HepG2 (cell line): ENCODE results near the gene MICAL3. TPM values are rescaled to one million over a fixed set of nuclear protein-coding genes. Genes with fewer than 3 reads are reported as not detected.

Source experiments
- ATAC-seq: fragments of 200-7000 bp; cut with Tn5 transposase; 3 replicates; pipeline ENCODE4 v1.9.1; 2020; ENCODE audit warnings: mild to moderate bottlenecking, moderate library complexity
- BruUV-seq: library from RNA; stranded (reverse); fragments of 400-500 nt; replicated peaks from 2 replicates; lab custom pipeline; 2021; lab: Mats Ljungman, UMichigan
- CTCF ChIA-PET: fragments of 300-600 bp; formaldehyde crosslinking; extraction: SDS; loops from one replicate; lab custom pipeline; 2021; ENCODE audit warnings: low total read pairs, inconsistent platforms, low intra/inter-chr PET ratio; lab: Yijun Ruan, JAX
- POLR2A ChIA-PET: fragments of 350-600 bp; sonication (Branson Sonifier 250); formaldehyde crosslinking; loops from one replicate; lab custom pipeline; 2020; ENCODE audit warnings: antibody characterized with exemption, inconsistent platforms; lab: Yijun Ruan, JAX
- DNase-seq: peaks from one replicate; pipeline ENCODE4 v3.0.0-alpha.2; 2015; ENCODE audit warnings: low spot score
- FAIRE-seq: peaks from 3 replicates; lab custom pipeline; 2011; peaks lifted over from hg19 to GRCh38; lab: Jason Lieb, UNC
- H2AFZ ChIP-seq: one replicate; pipeline ENCODE4 v1.6.1; 2011; ENCODE audit warnings: low read length, inconsistent platforms
- H3K27ac ChIP-seq: fragments of 300-600 bp; 3 replicates; pipeline ENCODE4 v1.8.0; 2011; ENCODE audit warnings: mixed run types, mild to moderate bottlenecking, mixed read lengths, low read length, inconsistent platforms; ENCODE audit not compliant: insufficient read depth; ENCODE audit errors: extremely low read length
- H3K27me3 ChIP-seq, 2 experiments: fragments of 200-600 bp in 1 of 2; 2 replicates in 1 of 2; 3 replicates in 1 of 2; pipeline versions ENCODE4 v1.6.0 to v1.8.0; 2011; ENCODE audit warnings: low read length in 2 of 2, mild to moderate bottlenecking in 2 of 2, moderate library complexity in 2 of 2, inconsistent platforms in 1 of 2; ENCODE audit not compliant: insufficient read depth in 2 of 2, control insufficient read depth in 1 of 2
- H3K36me3 ChIP-seq, 2 experiments: fragments of 200-600 bp in 1 of 2; replicated peaks in 1 of 2; 2 replicates in 1 of 2; 3 replicates in 1 of 2; pipeline versions ENCODE4 v1.5.1 to v1.8.0; 2011; ENCODE audit warnings: low read length in 2 of 2, inconsistent platforms in 1 of 2; ENCODE audit not compliant: insufficient read depth in 2 of 2, control insufficient read depth in 1 of 2
- H3K4me1 ChIP-seq: 2 replicates; pipeline ENCODE4 v1.5.1; 2012; ENCODE audit warnings: low read length, inconsistent platforms; ENCODE audit not compliant: insufficient read depth
- H3K4me2 ChIP-seq: 2 replicates; pipeline ENCODE4 v1.6.0; 2011; ENCODE audit warnings: low read depth, low read length, inconsistent platforms
- H3K4me3 ChIP-seq, 3 experiments: fragments of 200-600 bp in 1 of 3; sonication (generic), shearing (Covaris generic) in 1 of 3; replicated peaks in 1 of 3; 2 replicates each; pipeline ENCODE4 v1.5.1; 2011 to 2016; ENCODE audit warnings: low read length in 3 of 3, inconsistent platforms in 2 of 3, low read depth in 2 of 3, mild to moderate bottlenecking in 2 of 3, control low read depth in 1 of 3, mixed read lengths in 1 of 3; ENCODE audit not compliant: insufficient read depth in 1 of 3
- H3K79me2 ChIP-seq: one replicate; pipeline ENCODE4 v1.6.1; 2011; ENCODE audit warnings: low read length, inconsistent platforms; ENCODE audit not compliant: insufficient read depth
- H3K9ac ChIP-seq: 2 replicates; pipeline ENCODE4 v1.6.0; 2011; ENCODE audit warnings: mild to moderate bottlenecking, low read depth, low read length, inconsistent platforms; ENCODE audit not compliant: insufficient read depth
- H3K9me3 ChIP-seq: 2 replicates; pipeline ENCODE4 v1.5.1; 2012; ENCODE audit warnings: mild to moderate bottlenecking, low read length
- H4K20me1 ChIP-seq: 2 replicates; pipeline ENCODE4 v1.6.0; 2011; ENCODE audit warnings: inconsistent platforms, mild to moderate bottlenecking, low read length, moderate library complexity; ENCODE audit not compliant: insufficient read depth
- ATF2 ChIP-seq: sonication (generic); formaldehyde crosslinking; IDR thresholded peaks from 2 replicates; pipeline ENCODE4 v1.4.0; 2020; ENCODE audit warnings: missing genetic modification reagents
- PRDM10 ChIP-seq: sonication (generic); formaldehyde crosslinking; IDR thresholded peaks from 2 replicates; pipeline ENCODE4 v1.4.0; 2020; ENCODE audit warnings: low read depth, missing genetic modification reagents
- SYNCRIP ChIP-seq: fragments of 200-400 bp; formaldehyde crosslinking; IDR thresholded peaks from 2 replicates; pipeline ENCODE4 v1.6.1; 2018; ENCODE audit warnings: mild to moderate bottlenecking, low read depth, low read length; ENCODE audit not compliant: insufficient read depth
- ZBTB26 ChIP-seq: IDR thresholded peaks from 2 replicates; pipeline ENCODE4 v1.6.1; 2016; ENCODE audit warnings: missing compliant biosample characterization, missing genetic modification reagents, borderline replicate concordance
- ZNF230 ChIP-seq: sonication (generic); formaldehyde crosslinking; IDR thresholded peaks from 2 replicates; pipeline ENCODE4 v1.4.0; 2020; ENCODE audit warnings: mild to moderate bottlenecking, missing genetic modification reagents
- ZNF318 ChIP-seq: sonication (generic); formaldehyde crosslinking; IDR thresholded peaks from 2 replicates; pipeline ENCODE4 v1.4.0; 2020; ENCODE audit warnings: mild to moderate bottlenecking, missing genetic modification reagents
- ZNF414 ChIP-seq: sonication (generic); formaldehyde crosslinking; IDR thresholded peaks from 2 replicates; pipeline ENCODE4 v1.5.0; 2020; ENCODE audit warnings: missing genetic modification reagents
- WGBS: methylation state at CpG from one replicate; pipeline ENCODE4 v1.1.6; 2017; ENCODE audit warnings: low lambda C conversion rate; 5-methylcytosine and 5-hydroxymethylcytosine counted together
- in situ Hi-C: cut with HindIII; loops from 2 replicates; pipeline ENCODE4 v1.10.0; 2017; ENCODE audit warnings: low pct_unique_long_range_greater_than_20kb; ENCODE audit not compliant: extremely low pct_ligation_motif_present
- intact Hi-C: fragments of 100-400 bp; cut with micrococcal nuclease; formaldehyde crosslinking; loops from one replicate; pipeline ENCODE4 v1.10.0; 2022; ENCODE audit not compliant: unreplicated experiment
- polyA plus RNA-seq, 8 experiments: library from polyadenylated mRNA; depleted of rRNA in 3 of 8; stranded (reverse) in 7 of 8; unstranded in 1 of 8; fragments of >200 nt; fragmentation: Illumina TruSeq in 4 of 8; extraction: Trizol in 4 of 8; gene quantifications; 2 replicates each; pipeline versions ENCODE4 v1.2.1 to v1.2.3, GENCODE V29; 2011 to 2016; ENCODE audit warnings: low read depth in 4 of 8, missing spikeins in 1 of 8, mixed read lengths in 1 of 8; ENCODE audit not compliant: insufficient read depth in 1 of 8
- total RNA-seq, 5 experiments: library from RNA; depleted of rRNA; stranded (reverse); fragments of >200 nt; fragmentation: Illumina TruSeq; extraction: Trizol; gene quantifications; 2 replicates each; pipeline ENCODE4 v1.2.3, GENCODE V29; 2016; ENCODE audit warnings: low read depth in 1 of 5

Gene MICAL3
- total and polyA plus RNA-seq, 2 of the 13 experiments (the other 11 are each of a cell fraction or from before 2014, with no cell fraction given): 5.3 to 12.5 TPM

GRCh38 chr22:18032455-18033101 is 8.2 kb upstream of the MICAL3 start:
- ChIA-PET POLR2A (interaction anchor here (1.5 kb wide), 1 partner anchor 45 kb away, joined by 3 read pairs; the partner anchor contains the start of gene PEX26), CTCF (no interaction called here)
- Histone ChIP-seq H3K4me2 (no peak overlapping the region), H3K9ac (no peak overlapping the region), H2AFZ (no peak overlapping the region), H3K79me2 (no peaks in the 10 kb centered on the region), H3K36me3 (no peaks in the 10 kb centered on the region), H4K20me1 (no peaks in the 10 kb centered on the region), H3K27me3 (peaks cover 0 to 8% of the 10 kb centered on the region in 2 experiments; a peak in 1 of 5 replicates), H3K4me3 (no peak overlapping the region), H3K4me1 (peaks cover 42% of the 10 kb centered on the region), H3K27ac (no peak overlapping the region), H3K9me3 (no peaks in the 10 kb centered on the region)
- no peak for FAIRE-seq
- in situ Hi-C loops: no loop called here
- no TSS peak for BruUV-seq
- 38% methylated on average over 6 of the region's 6 CpGs for WGBS
- intact Hi-C loops: no loop called here
- no peak for DNase-seq
- ATAC-seq: no peak
- TF ChIP-seq ZNF318 (CRISPR knock-in tag) (no peak), PRDM10 (no peak), ATF2 (CRISPR knock-in tag) (no peak), ZNF414 (CRISPR knock-in tag) (no peak), ZBTB26 (no peak), ZNF230 (CRISPR knock-in tag) (no peak), SYNCRIP (no peak)
